Measurements from ENCODE around the gene ABHD18.

DNA sequence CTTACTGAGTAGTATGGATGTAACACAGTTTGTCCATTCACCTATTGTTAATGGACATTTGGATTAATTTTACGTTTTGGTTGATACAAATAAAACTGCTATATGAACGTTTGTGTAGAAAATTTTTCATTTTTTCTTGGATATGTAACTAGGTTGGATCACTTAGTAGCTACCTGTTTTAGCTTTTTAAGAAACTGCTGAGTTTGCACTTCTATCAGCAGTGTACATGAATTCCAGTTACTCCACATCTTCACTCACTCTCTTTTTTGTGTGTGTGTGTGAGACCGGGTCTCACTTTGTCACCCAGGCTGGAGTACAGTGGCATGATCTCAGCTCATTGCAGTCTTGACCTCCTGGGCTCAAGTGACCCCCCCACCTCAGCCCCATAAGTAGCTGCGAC, 111.3 kb downstream of the ABHD18 start:
- TF ChIP-seq CTCF (IDR thresholded peaks at IDR 0.05): no peak
- no peak for TF ChIP-seq POLR2A (IDR thresholded peaks at IDR 0.05)

Data from Peyer's patch (tissue), 4 donors.